Measurements from ENCODE around the gene CD9.

Gene CD9

GRCh38 chr12:6266541-6266966 is 66.4 kb downstream of the CD9 start:
- Histone ChIP-seq H3K9ac (ENCODE audit: low read depth, low read length) (no peak overlapping the region), H3K4me1 (ENCODE audit: control insufficient read depth, insufficient read depth, low read length) (peaks cover 12% of the 10 kb centered on the region), H3K4me3 (ENCODE audit: low read depth, low read length) (no peak overlapping the region), H3K27me3 (ENCODE audit: control insufficient read depth, insufficient read depth, low read length) (no peaks in the 10 kb centered on the region), H3K36me3 (ENCODE audit: control insufficient read depth, insufficient read depth, low read length) (no peaks in the 10 kb centered on the region), H3K9me3 (ENCODE audit: control insufficient read depth, insufficient read depth, low read length) (no peaks in the 10 kb centered on the region)

- Histone ChIP-seq H3K4me1 (ENCODE audit: control insufficient read depth, insufficient read depth, low read length) (peaks cover 12% of the 10 kb centered on the region), H3K9ac (ENCODE audit: low read depth, low read length) (no peak overlapping the region), H3K36me3 (ENCODE audit: control insufficient read depth, insufficient read depth, low read length) (no peaks in the 10 kb centered on the region), H3K27me3 (ENCODE audit: control insufficient read depth, insufficient read depth, low read length) (no peaks in the 10 kb centered on the region), H3K4me3 (ENCODE audit: low read depth, low read length) (no peak overlapping the region), H3K9me3 (ENCODE audit: control insufficient read depth, insufficient read depth, low read length) (no peaks in the 10 kb centered on the region)
Measured at GRCh38 chr12:6266971-6267721, 66.9 kb downstream of the CD9 start.

- H3K9ac ChIP-seq (ENCODE audit: low read depth, low read length), result no peak overlapping the region
Measured at GRCh38 chr12:6268484-6269157, 68.4 kb downstream of the CD9 start.

GRCh38 chr12:6269986-6270385 is 69.8 kb downstream of the CD9 start:
- H3K4me1 ChIP-seq (ENCODE audit: control insufficient read depth, insufficient read depth, low read length), result peaks cover 26% of the 10 kb centered on the region
- no peaks in the 10 kb centered on the region for H3K9me3 ChIP-seq (ENCODE audit: control insufficient read depth, insufficient read depth, low read length)
- H3K4me3 ChIP-seq (ENCODE audit: low read depth, low read length), result no peak overlapping the region
- no peaks in the 10 kb centered on the region for H3K36me3 ChIP-seq (ENCODE audit: control insufficient read depth, insufficient read depth, low read length)
- no peaks in the 10 kb centered on the region for H3K27me3 ChIP-seq (ENCODE audit: control insufficient read depth, insufficient read depth, low read length)
- no peak overlapping the region for H3K9ac ChIP-seq (ENCODE audit: low read depth, low read length)

More at GRCh38 chr12:6268484-6269157, 68.4 kb downstream of the CD9 start:
- H3K4me1 ChIP-seq (ENCODE audit: control insufficient read depth, insufficient read depth, low read length), result peaks cover 24% of the 10 kb centered on the region
- H3K9me3 ChIP-seq (ENCODE audit: control insufficient read depth, insufficient read depth, low read length), result no peaks in the 10 kb centered on the region
- no peak overlapping the region for H3K4me3 ChIP-seq (ENCODE audit: low read depth, low read length)
- no peaks in the 10 kb centered on the region for H3K27me3 ChIP-seq (ENCODE audit: control insufficient read depth, insufficient read depth, low read length)
- H3K36me3 ChIP-seq (ENCODE audit: control insufficient read depth, insufficient read depth, low read length), result no peaks in the 10 kb centered on the region

GRCh38 chr12:6271281-6271680 is 71.1 kb downstream of the CD9 start:
- Histone ChIP-seq H3K36me3 (ENCODE audit: control insufficient read depth, insufficient read depth, low read length) (no peaks in the 10 kb centered on the region), H3K4me3 (ENCODE audit: low read depth, low read length) (no peak overlapping the region), H3K4me1 (ENCODE audit: control insufficient read depth, insufficient read depth, low read length) (peaks cover 26% of the 10 kb centered on the region), H3K9me3 (ENCODE audit: control insufficient read depth, insufficient read depth, low read length) (no peaks in the 10 kb centered on the region), H3K9ac (ENCODE audit: low read depth, low read length) (no peak overlapping the region), H3K27me3 (ENCODE audit: control insufficient read depth, insufficient read depth, low read length) (no peaks in the 10 kb centered on the region)

- Histone ChIP-seq H3K9me3 (ENCODE audit: control insufficient read depth, insufficient read depth, low read length) (no peaks in the 10 kb centered on the region), H3K4me1 (ENCODE audit: control insufficient read depth, insufficient read depth, low read length) (peaks cover 29% of the 10 kb centered on the region), H3K36me3 (ENCODE audit: control insufficient read depth, insufficient read depth, low read length) (no peaks in the 10 kb centered on the region), H3K4me3 (ENCODE audit: low read depth, low read length) (no peak overlapping the region), H3K9ac (ENCODE audit: low read depth, low read length) (no peak overlapping the region), H3K27me3 (ENCODE audit: control insufficient read depth, insufficient read depth, low read length) (no peaks in the 10 kb centered on the region)
Measured at GRCh38 chr12:6272300-6273204, 72.4 kb downstream of the CD9 start.

GRCh38 chr12:6273205-6273540 is 73.0 kb downstream of the CD9 start:
- H3K4me1 ChIP-seq (ENCODE audit: control insufficient read depth, insufficient read depth, low read length), result peaks cover 32% of the 10 kb centered on the region
- H3K36me3 ChIP-seq (ENCODE audit: control insufficient read depth, insufficient read depth, low read length), result no peaks in the 10 kb centered on the region
- H3K27me3 ChIP-seq (ENCODE audit: control insufficient read depth, insufficient read depth, low read length), result no peaks in the 10 kb centered on the region
- no peak overlapping the region for H3K4me3 ChIP-seq (ENCODE audit: low read depth, low read length)
- H3K9me3 ChIP-seq (ENCODE audit: control insufficient read depth, insufficient read depth, low read length), result no peaks in the 10 kb centered on the region
- no peak overlapping the region for H3K9ac ChIP-seq (ENCODE audit: low read depth, low read length)

- Histone ChIP-seq H3K4me1 (ENCODE audit: control insufficient read depth, insufficient read depth, low read length) (peaks cover 29% of the 10 kb centered on the region), H3K4me3 (ENCODE audit: low read depth, low read length) (no peak overlapping the region), H3K27me3 (ENCODE audit: control insufficient read depth, insufficient read depth, low read length) (no peaks in the 10 kb centered on the region), H3K36me3 (ENCODE audit: control insufficient read depth, insufficient read depth, low read length) (no peaks in the 10 kb centered on the region), H3K9ac (ENCODE audit: low read depth, low read length) (no peak overlapping the region), H3K9me3 (ENCODE audit: control insufficient read depth, insufficient read depth, low read length) (no peaks in the 10 kb centered on the region)
Measured at GRCh38 chr12:6273541-6274230, 73.5 kb downstream of the CD9 start.

GRCh38 chr12:6274231-6275221 is 74.3 kb downstream of the CD9 start:
- H3K9me3 ChIP-seq (ENCODE audit: control insufficient read depth, insufficient read depth, low read length), result no peaks in the 10 kb centered on the region
- no peak overlapping the region for H3K9ac ChIP-seq (ENCODE audit: low read depth, low read length)
- H3K4me3 ChIP-seq (ENCODE audit: low read depth, low read length), result no peak overlapping the region
- no peaks in the 10 kb centered on the region for H3K36me3 ChIP-seq (ENCODE audit: control insufficient read depth, insufficient read depth, low read length)
- H3K4me1 ChIP-seq (ENCODE audit: control insufficient read depth, insufficient read depth, low read length), result peaks cover 26% of the 10 kb centered on the region
- H3K27me3 ChIP-seq (ENCODE audit: control insufficient read depth, insufficient read depth, low read length), result no peaks in the 10 kb centered on the region

- Histone ChIP-seq H3K27me3 (ENCODE audit: control insufficient read depth, insufficient read depth, low read length) (no peaks in the 10 kb centered on the region), H3K9me3 (ENCODE audit: control insufficient read depth, insufficient read depth, low read length) (no peaks in the 10 kb centered on the region), H3K9ac (ENCODE audit: low read depth, low read length) (no peak overlapping the region), H3K36me3 (ENCODE audit: control insufficient read depth, insufficient read depth, low read length) (no peaks in the 10 kb centered on the region), H3K4me1 (ENCODE audit: control insufficient read depth, insufficient read depth, low read length) (peaks cover 32% of the 10 kb centered on the region), H3K4me3 (ENCODE audit: low read depth, low read length) (no peak overlapping the region)
Measured at GRCh38 chr12:6275928-6276887, 76.0 kb downstream of the CD9 start.
